ENCODE data around the gene SLC29A3.

Gene SLC29A3

GRCh38 chr10:71396084-71396710 is 77.1 kb downstream of the SLC29A3 start:
- no peak for DNase-seq

- DNase-seq, result no peak
Measured at GRCh38 chr10:71396711-71397295, 77.7 kb downstream of the SLC29A3 start, which contains the start of gene CDH23. Gene CDH23 (plus strand): TSS chr10:71396920. CDS start chr10:71439832, 42,912 bp downstream.

- no peak for DNase-seq
Measured at GRCh38 chr10:71397296-71398212, 78.5 kb downstream of the SLC29A3 start.

DNA sequence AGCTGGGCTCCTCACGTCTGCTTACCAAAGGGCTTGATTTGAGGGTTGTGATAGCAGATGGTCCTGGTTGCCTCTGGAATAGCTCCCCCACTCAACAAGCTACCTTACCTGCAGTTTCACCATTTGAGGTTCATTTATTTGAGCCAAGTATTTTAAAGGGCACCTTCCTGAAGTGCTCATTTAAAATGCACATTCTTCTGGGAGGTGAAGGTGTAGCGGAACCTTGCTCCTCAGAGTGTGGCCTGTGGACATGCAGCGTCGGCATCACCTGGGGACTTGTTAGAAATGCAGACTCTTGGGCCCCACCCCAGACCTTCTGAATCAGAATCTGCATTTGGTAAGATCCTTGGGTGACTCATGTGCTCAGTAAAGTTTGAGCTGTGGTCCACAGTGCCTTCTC is 79.9 kb downstream of the SLC29A3 start:
- DNase-seq, result no peak

- no peak for DNase-seq
Measured at GRCh38 chr10:71399946-71400345, 80.9 kb downstream of the SLC29A3 start.

DNA sequence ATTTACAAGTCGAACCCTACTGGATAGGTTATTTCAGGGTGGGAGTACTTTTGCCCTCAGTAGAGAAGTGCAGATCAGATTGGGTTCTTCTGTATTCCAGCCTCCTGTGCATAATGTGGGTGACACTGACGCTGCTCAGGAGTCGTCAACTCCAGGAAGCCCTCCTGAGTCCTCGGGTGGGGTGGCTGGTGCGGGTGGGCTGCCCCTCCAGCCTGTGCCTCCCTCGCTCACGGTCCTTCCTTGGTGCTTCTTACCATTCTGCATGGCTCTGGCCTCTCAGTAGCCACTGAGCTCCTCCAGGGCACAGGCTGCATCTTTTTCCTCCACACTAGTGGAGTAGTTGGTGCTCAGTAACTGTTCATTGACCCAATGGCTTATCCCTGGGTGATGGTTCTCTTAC is 82.0 kb downstream of the SLC29A3 start:
- no peak for DNase-seq

GRCh38 chr10:71402005-71402404 is 82.9 kb downstream of the SLC29A3 start:
- no peak for DNase-seq

DNA sequence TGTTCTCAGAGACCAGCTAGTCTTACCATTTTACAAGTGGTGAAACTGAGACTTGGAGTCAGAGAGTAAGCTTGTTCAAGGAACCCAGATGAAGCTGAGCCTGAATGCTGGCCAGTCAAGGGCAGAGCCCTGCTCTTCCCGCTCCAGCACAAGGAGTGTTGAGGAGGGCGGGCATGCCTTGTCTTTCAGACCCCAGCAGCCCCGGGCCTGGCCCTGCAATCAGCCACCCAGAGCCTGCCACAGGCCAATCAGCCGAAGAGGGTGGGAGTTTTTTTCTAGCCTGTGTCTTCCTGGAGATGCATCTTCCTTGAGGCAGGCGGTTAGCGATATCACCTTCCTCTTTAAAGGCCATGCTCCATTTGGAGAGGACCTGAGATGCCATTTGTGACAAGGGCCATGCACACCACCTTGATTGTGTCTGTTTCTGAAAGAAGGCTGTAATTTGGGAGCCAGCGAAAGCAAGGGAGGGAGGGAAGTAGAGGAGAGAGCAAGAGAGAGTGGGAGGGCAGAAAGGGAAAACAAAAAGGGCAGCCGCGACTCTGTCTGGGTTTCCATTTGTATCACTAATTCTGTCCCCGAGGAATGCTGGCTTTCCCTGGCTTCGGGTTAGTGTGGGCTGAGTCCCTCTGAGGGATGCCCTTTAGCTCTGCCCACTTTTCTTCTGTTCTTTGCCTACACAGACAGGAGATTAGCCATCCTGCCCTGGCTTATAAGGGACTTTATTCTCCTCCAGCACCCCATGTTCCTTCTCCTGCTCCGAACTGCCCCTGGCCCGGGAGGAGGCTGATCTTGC is 85.6 kb downstream of the SLC29A3 start:
- DNase-seq, result no peak

- DNase-seq, result no peak
Measured at GRCh38 chr10:71406878-71407277, 87.8 kb downstream of the SLC29A3 start.

DNA sequence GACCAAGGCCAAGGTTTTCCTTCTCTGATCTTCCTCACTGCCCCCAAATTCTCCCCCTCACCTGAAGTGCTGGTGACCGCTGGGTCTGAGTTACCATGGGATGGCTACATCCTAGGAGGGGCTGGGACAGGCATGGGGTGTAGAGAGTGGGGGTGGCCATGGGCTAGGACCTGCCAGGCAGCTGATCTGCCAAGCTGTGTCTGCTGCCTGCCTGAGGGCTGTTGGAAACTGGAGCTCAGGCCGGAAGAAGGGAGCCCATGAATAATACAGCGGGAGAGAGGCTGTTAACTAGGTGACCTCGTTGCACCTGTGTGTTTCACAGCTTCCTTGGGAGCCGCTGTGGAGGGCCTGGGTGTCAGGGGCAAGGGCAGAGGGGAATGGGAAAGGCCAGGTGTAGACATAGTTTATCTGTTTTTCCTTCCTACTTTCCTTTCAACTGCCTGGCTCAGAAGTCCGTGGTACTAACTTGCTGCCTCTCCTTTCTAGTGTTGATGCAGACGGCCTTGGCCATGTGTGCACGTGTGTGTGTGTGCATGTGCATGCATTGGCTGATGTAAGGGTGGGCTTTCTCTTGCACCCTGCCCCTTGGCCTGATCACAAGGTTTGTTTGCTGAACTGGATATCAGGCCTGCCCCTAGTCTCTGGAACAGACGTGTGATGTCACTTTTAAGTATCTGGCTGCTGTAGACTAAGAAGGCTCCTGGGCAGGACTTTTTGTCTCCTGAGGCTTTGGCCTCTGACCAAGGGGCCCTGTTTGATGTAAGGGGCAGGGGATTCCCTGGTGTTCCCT is 89.6 kb downstream of the SLC29A3 start:
- no peak for DNase-seq

DNA sequence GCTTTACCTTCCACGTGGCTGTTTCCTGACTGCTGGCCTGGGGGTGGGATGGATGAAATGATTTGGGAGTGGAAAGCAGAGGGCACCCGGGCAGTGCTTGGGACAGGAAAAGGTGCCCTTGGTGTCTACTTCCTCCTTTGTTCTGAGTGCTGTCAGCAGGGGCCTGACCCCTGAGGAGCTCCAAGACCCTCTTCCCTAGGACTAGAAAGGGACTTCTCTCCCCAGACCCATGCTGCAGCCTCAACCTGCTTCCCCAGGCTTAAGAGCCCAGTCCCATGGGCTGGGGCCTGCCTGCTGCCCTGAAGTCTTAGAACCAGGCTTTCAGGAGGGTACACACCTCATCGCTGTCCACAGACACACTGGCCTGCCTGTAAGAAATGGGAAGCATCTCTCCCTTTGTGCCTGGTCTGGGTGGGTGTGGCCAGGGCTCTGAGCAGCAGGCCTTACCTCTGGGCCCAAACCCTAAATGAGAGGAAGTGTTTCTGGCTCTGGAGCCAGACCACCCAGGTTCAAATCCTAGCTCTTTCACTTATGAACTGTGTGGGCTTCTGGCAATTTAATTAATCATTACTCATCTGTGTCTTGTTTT is 90.6 kb downstream of the SLC29A3 start:
- DNase-seq, result no peak
